GM12891 (cell line): ENCODE results near the gene GBF1.

Experiments used
- POLR2A ChIP-seq: IDR thresholded peaks from 2 replicates; pipeline ENCODE4 v1.6.1; 2011; ENCODE audit warnings: low read depth, low read length, control low read depth
- POLR2AphosphoS5 ChIP-seq: IDR thresholded peaks from 2 replicates; pipeline ENCODE4 v1.6.1; 2011; ENCODE audit warnings: low read depth, low read length, control low read depth

DNA sequence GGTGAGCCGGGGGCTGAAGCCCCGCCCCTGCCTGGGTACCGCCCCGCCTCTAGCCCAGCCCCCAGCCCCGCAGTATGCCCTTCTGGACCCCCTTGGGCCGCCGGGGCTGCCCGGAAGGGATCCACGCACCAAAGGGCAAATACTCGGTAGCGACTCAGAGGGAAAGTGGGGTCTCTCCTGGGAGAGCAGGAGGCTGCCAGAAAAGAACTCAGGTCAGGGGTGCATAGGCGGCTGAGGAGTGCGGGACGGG is 176.1 kb downstream of the GBF1 start:
- TF ChIP-seq POLR2AphosphoS5 (no peak), POLR2A (no peak)
